ENCODE data around the gene KCNG2.

The KCNG2 gene

DNA sequence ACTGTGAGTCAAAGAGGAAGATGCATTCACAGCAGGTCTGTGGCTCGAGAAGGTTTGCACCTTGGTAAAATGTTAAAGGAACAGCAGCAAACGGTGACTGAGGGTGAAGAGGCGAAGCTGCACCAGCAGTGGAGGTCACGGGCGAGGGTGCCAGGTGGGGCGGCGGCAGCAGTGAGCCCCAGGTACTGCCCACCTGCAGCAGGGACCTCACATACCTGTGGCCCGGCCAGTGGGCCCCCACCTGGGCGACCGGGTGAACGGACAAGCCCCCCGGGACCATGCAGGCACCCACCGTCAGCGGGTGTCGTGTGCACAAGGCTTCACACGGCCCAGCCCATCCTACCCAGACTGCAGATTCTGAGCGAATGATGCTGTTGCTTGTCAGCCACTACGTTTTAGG, 23.6 kb upstream of the KCNG2 start:
- Histone ChIP-seq H3K4me1 (ENCODE audit: insufficient read depth, low read length, poor library complexity, severe bottlenecking) (no peaks in the 10 kb centered on the region), H3F3A (ENCODE audit: low read depth) (no peaks in the 10 kb centered on the region)
- TF ChIP-seq CTCF (conservative IDR thresholded peaks at IDR 0.05; ENCODE audit: low read length) (no peak), EZH2phosphoT487 (IDR thresholded peaks at IDR 0.05; ENCODE audit: borderline replicate concordance) (no peak)

DNA sequence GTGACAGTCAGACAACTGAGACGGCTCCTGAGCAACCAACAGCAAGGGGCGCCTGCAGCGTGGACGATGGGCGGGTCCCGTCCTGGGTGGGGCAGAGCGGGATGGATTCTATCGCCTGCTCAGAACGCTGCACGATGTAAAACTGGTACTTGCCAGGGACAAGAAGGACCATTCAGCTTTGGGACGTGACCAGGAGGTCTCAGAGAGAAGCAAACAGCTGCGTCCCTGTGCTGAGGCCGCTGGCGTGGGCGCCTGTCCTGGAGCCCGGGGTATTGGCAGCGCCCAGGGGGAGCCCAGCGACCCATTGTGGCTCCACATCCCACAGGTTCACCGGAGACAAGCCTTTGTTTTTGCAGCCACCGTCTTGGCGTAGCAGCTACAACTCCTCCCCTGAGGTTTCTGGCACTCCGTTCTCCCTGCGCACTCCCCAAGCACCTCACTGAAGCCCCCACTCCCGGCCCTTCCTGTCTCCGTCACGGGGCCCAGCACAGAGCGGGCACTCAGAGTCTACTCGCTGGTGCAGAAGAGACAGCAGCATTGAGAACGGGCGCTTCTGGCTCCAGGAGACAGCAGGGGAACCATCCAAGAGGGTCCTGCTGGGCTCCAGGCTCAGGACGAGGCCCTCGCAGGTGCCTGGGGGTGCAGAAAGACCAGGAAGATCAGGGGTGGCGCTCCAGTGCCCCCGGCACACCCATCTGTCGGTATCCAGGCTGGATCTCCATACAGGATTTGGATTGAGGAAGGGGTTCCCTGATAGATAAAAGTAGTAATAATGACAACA, 22.1 kb upstream of the KCNG2 start:
- Histone ChIP-seq H3K4me2 (ENCODE audit: low read depth, low read length, poor library complexity, severe bottlenecking) (no peak overlapping the region), H3K4me1 (ENCODE audit: insufficient read depth, low read length, poor library complexity, severe bottlenecking) (no peaks in the 10 kb centered on the region), H2AFZ (ENCODE audit: low read length) (no peak overlapping the region), H3K79me2 (ENCODE audit: insufficient read depth, low read length) (no peaks in the 10 kb centered on the region), H3K36me3 (ENCODE audit: insufficient read depth, low read length) (no peaks in the 10 kb centered on the region), H3K4me3 (ENCODE audit: low read length, poor library complexity, severe bottlenecking) (no peak overlapping the region), H3K27me3 (ENCODE audit: insufficient read depth, low read length, poor library complexity, severe bottlenecking) (no peaks in the 10 kb centered on the region), H3K9ac (ENCODE audit: low read depth, low read length, poor library complexity, severe bottlenecking) (no peak overlapping the region), H3F3A (ENCODE audit: low read depth) (no peaks in the 10 kb centered on the region), H3K9me2 (replicated peaks; ENCODE audit: low read depth, low read length) (no peaks in the 10 kb centered on the region), H3K9me3 (ENCODE audit: insufficient read depth, low read depth, low read length) (peaks cover 52% of the 10 kb centered on the region; the same call in 1 of the 2 replicates), H4K20me1 (ENCODE audit: insufficient read depth, low read length, poor library complexity, severe bottlenecking) (no peaks in the 10 kb centered on the region)
- no peak for TF ChIP-seq EZH2phosphoT487 (IDR thresholded peaks at IDR 0.05; ENCODE audit: borderline replicate concordance)
- no peak for TF ChIP-seq CTCF (conservative IDR thresholded peaks at IDR 0.05; ENCODE audit: low read length)

More for the DNA sequence above, 23.6 kb upstream of the KCNG2 start:
- no peaks in the 10 kb centered on the region for H3K36me3 ChIP-seq (ENCODE audit: insufficient read depth, low read length)
- peaks cover 45% of the 10 kb centered on the region; the same call in 1 of the 2 replicates for H3K9me3 ChIP-seq (ENCODE audit: insufficient read depth, low read depth, low read length)
- H3K9ac ChIP-seq (ENCODE audit: low read depth, low read length, poor library complexity, severe bottlenecking), result no peak overlapping the region
- H3K79me2 ChIP-seq (ENCODE audit: insufficient read depth, low read length), result no peaks in the 10 kb centered on the region
- no peak overlapping the region for H3K4me3 ChIP-seq (ENCODE audit: low read length, poor library complexity, severe bottlenecking)
- no peaks in the 10 kb centered on the region for H3K9me2 ChIP-seq (replicated peaks; ENCODE audit: low read depth, low read length)
- no peak overlapping the region for H3K4me2 ChIP-seq (ENCODE audit: low read depth, low read length, poor library complexity, severe bottlenecking)
- no peaks in the 10 kb centered on the region for H3K27me3 ChIP-seq (ENCODE audit: insufficient read depth, low read length, poor library complexity, severe bottlenecking)
- no peak overlapping the region for H2AFZ ChIP-seq (ENCODE audit: low read length)
- H4K20me1 ChIP-seq (ENCODE audit: insufficient read depth, low read length, poor library complexity, severe bottlenecking), result no peaks in the 10 kb centered on the region

- Histone ChIP-seq H3K9me3 (ENCODE audit: insufficient read depth, low read depth, low read length) (peaks cover 53% of the 10 kb centered on the region; the same call in 1 of the 2 replicates), H3K79me2 (ENCODE audit: insufficient read depth, low read length) (no peaks in the 10 kb centered on the region), H3F3A (ENCODE audit: low read depth) (no peaks in the 10 kb centered on the region), H3K9ac (ENCODE audit: low read depth, low read length, poor library complexity, severe bottlenecking) (no peak overlapping the region), H3K27me3 (ENCODE audit: insufficient read depth, low read length, poor library complexity, severe bottlenecking) (no peaks in the 10 kb centered on the region), H2AFZ (ENCODE audit: low read length) (no peak overlapping the region), H4K20me1 (ENCODE audit: insufficient read depth, low read length, poor library complexity, severe bottlenecking) (no peaks in the 10 kb centered on the region), H3K4me3 (ENCODE audit: low read length, poor library complexity, severe bottlenecking) (no peak overlapping the region), H3K4me2 (ENCODE audit: low read depth, low read length, poor library complexity, severe bottlenecking) (no peak overlapping the region), H3K9me2 (replicated peaks; ENCODE audit: low read depth, low read length) (no peaks in the 10 kb centered on the region), H3K36me3 (ENCODE audit: insufficient read depth, low read length) (no peaks in the 10 kb centered on the region), H3K4me1 (ENCODE audit: insufficient read depth, low read length, poor library complexity, severe bottlenecking) (no peaks in the 10 kb centered on the region)
- TF ChIP-seq EZH2phosphoT487 (IDR thresholded peaks at IDR 0.05; ENCODE audit: borderline replicate concordance), result no peak
- no peak for TF ChIP-seq CTCF (conservative IDR thresholded peaks at IDR 0.05; ENCODE audit: low read length)
These were observed 21.1 kb upstream of the KCNG2 start for GRCh38 chr18:79776674-79777073.

All from Loucy (cell line).